GM12873 (cell line): Measurements from ENCODE around the gene PDE3A.

ENCODE experiments used
- CTCF ChIP-seq: IDR thresholded peaks from 2 replicates; pipeline ENCODE4 v1.5.1; 2012; ENCODE audit warnings: low read depth, mild to moderate bottlenecking, moderate library complexity, low read length, control low read depth; ENCODE audit not compliant: insufficient read depth; ENCODE audit errors: missing control alignments

The PDE3A gene

GRCh38 chr12:20524113-20524512, 155.8 kb downstream of the PDE3A start:
- TF ChIP-seq CTCF = no peak

- no peak for TF ChIP-seq CTCF
These were observed 156.8 kb downstream of the PDE3A start for GRCh38 chr12:20525064-20525610.

GRCh38 chr12:20527417-20528163, 159.3 kb downstream of the PDE3A start:
- TF ChIP-seq CTCF = no peak

- TF ChIP-seq CTCF = no peak
These were observed 159.9 kb downstream of the PDE3A start for GRCh38 chr12:20528208-20528607.

- no peak for TF ChIP-seq CTCF
These were observed 177.9 kb downstream of the PDE3A start for GRCh38 chr12:20546267-20546666.

- TF ChIP-seq CTCF = no peak
These were observed 179.7 kb downstream of the PDE3A start for GRCh38 chr12:20547816-20548575.

GRCh38 chr12:20548611-20549010, 180.3 kb downstream of the PDE3A start:
- TF ChIP-seq CTCF = no peak
